Subcutaneous adipose tissue (tissue), 4 donors: ENCODE data around the gene ATG2A. TPM values are rescaled to one million over a fixed set of nuclear protein-coding genes. Genes with fewer than 3 reads are reported as not detected.

Experiments
- total RNA-seq, 4 donors: library from RNA; depleted of rRNA; stranded (reverse); fragments of >200 nt; gene quantifications; one replicate each; pipeline ENCODE4 v1.1.0, GENCODE V29; 2016
- TF ChIP-seq, protein P1 (sequence below): fragments of 450-650 bp; IDR thresholded peaks from one replicate; pipeline ENCODE4 v1.5.1; 2016; ENCODE audit warnings: low read depth, mild to moderate bottlenecking, control low read depth, antibody characterized with exemption, moderate library complexity

The ATG2A gene
- total RNA-seq, 4 donors from 2014 or later: 12.4 to 47.7 (median 22.2) TPM

DNA sequence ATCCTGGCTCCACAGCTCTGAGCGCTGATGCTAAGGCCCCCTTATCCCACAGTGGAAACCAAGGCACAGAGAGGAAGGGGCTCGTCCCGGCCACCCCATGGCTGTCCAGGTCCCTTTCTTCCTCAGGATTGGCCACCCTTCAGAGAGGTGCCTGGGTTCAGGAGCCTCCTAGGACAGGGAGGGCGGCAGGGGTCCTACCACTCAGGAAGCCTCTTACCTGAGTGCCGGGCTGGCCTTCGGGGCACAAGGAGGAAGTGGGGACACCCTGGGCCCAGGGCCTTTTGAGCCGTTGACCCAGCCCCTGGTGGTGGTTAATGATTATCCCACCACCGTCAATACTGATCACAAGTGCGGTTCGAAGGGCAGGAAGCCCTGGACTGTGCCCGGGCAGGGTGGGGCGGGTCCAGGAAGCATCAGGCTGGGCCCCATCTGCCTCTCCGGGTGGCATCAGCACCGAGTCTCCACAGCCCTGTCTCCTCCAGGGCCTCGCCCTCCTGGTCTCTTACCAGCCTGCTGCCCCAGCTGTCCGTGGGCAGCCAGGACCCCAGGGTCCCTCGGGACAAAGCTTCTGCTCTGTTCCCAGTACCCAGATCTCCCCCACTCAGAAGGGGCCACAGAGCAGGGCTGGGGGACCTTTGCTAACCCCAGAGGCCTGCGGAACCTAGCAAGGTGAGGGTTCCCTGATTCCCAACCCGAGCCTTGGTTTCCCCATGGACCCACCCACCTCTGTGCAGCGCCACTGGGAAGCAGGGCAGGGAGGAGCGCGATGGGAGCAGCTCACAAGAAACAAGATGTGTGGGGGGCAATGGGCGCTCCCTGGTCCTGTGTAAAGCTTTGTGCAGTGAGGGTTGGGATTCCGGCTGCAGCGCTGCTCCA lies 23.6 kb downstream of the ATG2A start:
- TF ChIP-seq, protein P1, sequence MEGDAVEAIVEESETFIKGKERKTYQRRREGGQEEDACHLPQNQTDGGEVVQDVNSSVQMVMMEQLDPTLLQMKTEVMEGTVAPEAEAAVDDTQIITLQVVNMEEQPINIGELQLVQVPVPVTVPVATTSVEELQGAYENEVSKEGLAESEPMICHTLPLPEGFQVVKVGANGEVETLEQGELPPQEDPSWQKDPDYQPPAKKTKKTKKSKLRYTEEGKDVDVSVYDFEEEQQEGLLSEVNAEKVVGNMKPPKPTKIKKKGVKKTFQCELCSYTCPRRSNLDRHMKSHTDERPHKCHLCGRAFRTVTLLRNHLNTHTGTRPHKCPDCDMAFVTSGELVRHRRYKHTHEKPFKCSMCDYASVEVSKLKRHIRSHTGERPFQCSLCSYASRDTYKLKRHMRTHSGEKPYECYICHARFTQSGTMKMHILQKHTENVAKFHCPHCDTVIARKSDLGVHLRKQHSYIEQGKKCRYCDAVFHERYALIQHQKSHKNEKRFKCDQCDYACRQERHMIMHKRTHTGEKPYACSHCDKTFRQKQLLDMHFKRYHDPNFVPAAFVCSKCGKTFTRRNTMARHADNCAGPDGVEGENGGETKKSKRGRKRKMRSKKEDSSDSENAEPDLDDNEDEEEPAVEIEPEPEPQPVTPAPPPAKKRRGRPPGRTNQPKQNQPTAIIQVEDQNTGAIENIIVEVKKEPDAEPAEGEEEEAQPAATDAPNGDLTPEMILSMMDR: no peak

DNA sequence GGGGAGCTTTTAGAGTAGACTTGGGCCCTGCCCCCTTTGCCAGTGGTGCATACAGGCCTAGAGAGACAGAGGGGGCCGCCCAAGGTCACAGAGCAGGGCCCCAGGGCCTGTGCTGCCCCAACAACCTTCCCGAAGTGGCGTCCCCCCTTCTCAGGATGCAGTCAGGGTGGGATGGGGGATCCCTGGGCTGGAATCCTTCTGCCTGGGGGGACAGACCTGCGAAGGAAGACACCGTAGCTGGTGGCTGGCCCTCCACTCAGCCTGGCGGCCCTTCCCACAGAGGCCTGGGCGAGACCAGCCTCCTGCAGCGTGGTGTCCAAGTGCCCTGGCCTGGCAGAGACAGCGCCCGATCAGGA lies 24.2 kb downstream of the ATG2A start:
- TF ChIP-seq, protein P1: no peak

DNA sequence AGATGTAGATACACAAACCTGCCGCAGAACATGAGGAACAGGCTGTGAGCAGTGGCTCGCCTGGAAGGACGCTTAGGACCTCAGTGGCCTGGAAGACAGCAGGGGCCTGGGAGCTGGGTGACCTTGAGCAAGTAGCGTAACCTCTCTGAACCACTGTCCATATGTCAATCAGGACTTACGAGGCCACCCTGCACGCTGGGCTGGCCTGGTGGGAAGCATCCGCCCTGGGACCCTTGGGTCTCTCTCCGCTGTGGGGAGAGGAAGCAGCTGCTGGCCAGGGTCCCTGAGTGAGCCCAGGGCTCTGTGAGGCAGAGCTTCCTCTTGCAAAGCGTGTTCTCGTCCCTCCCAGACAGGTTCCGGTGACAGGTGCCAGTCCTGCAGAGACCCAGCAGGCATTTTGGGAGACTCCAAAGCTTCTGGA lies 24.6 kb downstream of the ATG2A start:
- TF ChIP-seq, protein P1: no peak

DNA sequence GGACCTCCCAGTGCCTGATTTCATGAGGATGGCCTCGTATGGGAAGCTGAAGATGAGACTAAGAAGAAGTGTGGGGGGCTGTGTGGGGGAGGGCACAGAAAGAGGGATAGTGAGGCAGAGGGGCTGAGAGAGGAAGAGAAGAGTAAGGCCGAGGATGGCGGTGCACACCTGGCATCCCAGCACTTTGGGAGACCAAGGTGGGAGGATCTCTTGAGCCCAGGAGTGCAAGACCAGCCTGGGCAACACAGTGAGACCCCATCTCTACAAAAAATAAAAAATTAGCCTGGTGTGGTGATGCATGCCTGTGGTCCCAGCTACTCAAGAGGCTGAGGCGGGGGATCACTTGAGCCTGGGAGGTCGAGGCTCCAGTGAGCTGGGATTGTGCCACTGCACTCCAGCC lies 25.1 kb downstream of the ATG2A start:
- TF ChIP-seq, protein P1: no peak

DNA sequence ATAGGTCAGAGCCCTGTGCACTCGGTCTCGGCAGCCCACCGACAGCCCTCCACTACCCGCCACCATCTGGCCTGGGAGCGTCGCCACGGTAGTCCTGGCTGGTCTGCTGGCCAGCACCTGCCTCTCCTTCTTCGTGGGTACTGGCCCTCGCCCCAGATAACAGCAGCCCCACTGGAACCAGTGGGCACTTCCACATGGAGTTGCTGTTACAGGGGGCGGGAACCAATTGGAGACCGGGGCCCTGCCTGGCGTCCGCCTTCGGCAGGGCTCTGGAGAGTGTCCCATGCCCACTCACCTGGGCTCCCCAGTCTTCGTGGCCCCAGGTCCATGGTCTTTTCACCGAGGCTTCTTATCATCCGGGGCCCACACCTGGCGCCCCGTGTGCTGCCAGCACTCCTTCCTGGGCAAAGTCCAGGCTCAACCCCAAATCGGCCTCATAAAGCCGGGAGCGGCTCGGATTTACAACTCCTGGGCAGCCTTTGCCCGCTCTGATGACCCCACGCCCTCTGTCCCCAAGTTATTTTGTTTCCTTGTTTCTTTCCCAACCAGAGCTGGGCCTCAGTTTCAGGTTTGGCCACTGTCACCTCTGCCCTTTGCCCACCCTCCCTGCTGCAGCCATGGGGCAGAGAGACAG lies 25.7 kb downstream of the ATG2A start:
- TF ChIP-seq, protein P1: no peak

DNA sequence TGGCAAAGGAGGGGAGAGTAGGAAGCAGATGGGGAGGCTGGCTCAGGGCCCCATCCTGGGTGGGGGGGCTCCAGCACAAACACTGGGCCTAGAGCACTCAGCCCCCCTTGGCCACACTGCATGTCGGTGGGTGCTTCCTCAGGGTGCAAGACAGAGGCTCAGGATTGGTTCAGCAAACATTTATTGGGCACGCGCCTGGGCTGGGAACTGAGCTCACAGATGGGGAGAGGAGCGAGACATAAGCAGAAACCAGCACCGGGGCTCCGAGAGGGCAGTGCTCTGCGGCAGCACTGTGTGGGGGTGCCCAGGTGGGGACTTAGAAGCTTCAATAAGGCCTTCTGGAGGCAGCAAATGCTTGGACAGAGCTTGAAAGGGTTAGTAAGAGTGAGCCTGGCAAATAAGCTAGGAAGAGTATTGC lies 26.5 kb downstream of the ATG2A start:
- TF ChIP-seq, protein P1: no peak

DNA sequence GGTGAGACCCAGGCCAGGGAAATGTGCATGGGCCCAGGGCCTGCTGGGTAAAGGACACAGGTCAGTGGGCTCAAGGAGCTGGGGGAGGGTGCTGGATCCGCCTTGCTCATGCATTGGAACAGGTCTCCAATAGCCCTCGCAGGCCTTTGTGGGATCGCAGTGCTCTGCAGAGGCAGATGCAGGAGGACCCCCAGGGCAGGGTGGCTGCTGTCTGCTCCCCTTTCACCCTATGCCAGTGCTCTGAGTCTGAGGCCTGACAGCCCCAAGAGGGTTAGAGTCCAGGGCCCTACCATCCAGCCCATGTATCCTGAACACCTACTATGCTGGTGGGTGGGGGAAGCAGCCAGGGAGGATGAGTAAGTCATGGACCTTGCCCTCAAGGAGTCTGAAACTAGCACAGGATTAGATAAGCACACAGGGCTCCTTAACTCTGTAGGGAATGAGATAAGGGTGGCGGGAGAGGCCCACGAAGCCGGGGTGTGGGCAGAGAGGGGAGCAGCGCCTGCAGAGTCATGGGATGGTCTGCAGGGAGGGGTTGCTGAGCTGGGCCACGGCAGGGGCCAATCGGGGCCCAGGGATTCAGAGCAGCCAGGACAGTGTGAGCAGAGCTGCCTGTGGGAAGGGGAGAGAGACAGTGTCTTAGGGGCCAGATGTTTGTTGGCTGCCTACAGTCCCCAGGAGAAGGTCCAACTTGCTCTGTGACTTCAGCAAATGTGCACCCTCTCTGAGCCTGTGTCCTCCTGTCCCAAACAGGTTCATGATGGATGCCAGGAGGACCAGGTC lies 28.1 kb downstream of the ATG2A start:
- TF ChIP-seq, protein P1: no peak
